HEK293 (cell line): ENCODE data around the gene ZNF324.

ENCODE experiments used
- ZBTB1 ChIP-seq: fragments of 450-650 bp; formaldehyde crosslinking; IDR thresholded peaks from 2 replicates; pipeline ENCODE4 v1.5.1; 2016; ENCODE audit warnings: missing biosample characterization, missing genetic modification characterization
- ZNF2 ChIP-seq: fragments of 450-650 bp; formaldehyde crosslinking; IDR thresholded peaks from 2 replicates; pipeline ENCODE4 v1.5.1; 2016; ENCODE audit warnings: missing biosample characterization, missing genetic modification characterization
- ZNF214 ChIP-seq: fragments of 450-650 bp; formaldehyde crosslinking; IDR thresholded peaks from 2 replicates; pipeline ENCODE4 v1.5.1; 2017; ENCODE audit warnings: missing biosample characterization, mild to moderate bottlenecking, missing genetic modification characterization, borderline replicate concordance
- ZNF391 ChIP-seq: fragments of 450-650 bp; formaldehyde crosslinking; IDR thresholded peaks from 2 replicates; pipeline ENCODE4 v1.5.1; 2016; ENCODE audit warnings: low read depth, missing biosample characterization, missing genetic modification characterization, borderline replicate concordance
- ZNF549 ChIP-seq: fragments of 450-650 bp; IDR thresholded peaks from 2 replicates; pipeline ENCODE4 v1.5.1; 2018; ENCODE audit warnings: missing biosample characterization, missing genetic modification characterization, mild to moderate bottlenecking, inconsistent platforms, moderate library complexity
- ZNF654 ChIP-seq: fragments of 450-650 bp; formaldehyde crosslinking; IDR thresholded peaks from 2 replicates; pipeline ENCODE4 v1.5.1; 2016; ENCODE audit warnings: low read depth, missing biosample characterization, missing genetic modification characterization
- TF ChIP-seq, protein P1 (sequence below): fragments of 450-650 bp; formaldehyde crosslinking; IDR thresholded peaks from 2 replicates; pipeline ENCODE4 v1.5.1; 2016; ENCODE audit warnings: missing biosample characterization, missing genetic modification characterization
- TF ChIP-seq, protein P2 (sequence below): fragments of 450-650 bp; IDR thresholded peaks from 2 replicates; pipeline ENCODE4 v1.5.1; 2018; ENCODE audit warnings: missing biosample characterization, mild to moderate bottlenecking, missing genetic modification characterization
- TF ChIP-seq, protein P3 (sequence below): fragments of 450-650 bp; formaldehyde crosslinking; IDR thresholded peaks from 2 replicates; pipeline ENCODE4 v1.5.1; 2016; ENCODE audit warnings: missing biosample characterization, missing genetic modification characterization
- TF ChIP-seq, protein P4 (sequence below): fragments of 450-650 bp; formaldehyde crosslinking; IDR thresholded peaks from 2 replicates; pipeline ENCODE4 v1.5.1; 2016; ENCODE audit warnings: missing biosample characterization, missing genetic modification characterization
- TF ChIP-seq, protein P5 (sequence below): fragments of 450-650 bp; formaldehyde crosslinking; optimal IDR thresholded peaks from 2 replicates; pipeline ENCODE3; 2016; ENCODE audit warnings: missing biosample characterization, mild to moderate bottlenecking, missing genetic modification characterization

DNA sequence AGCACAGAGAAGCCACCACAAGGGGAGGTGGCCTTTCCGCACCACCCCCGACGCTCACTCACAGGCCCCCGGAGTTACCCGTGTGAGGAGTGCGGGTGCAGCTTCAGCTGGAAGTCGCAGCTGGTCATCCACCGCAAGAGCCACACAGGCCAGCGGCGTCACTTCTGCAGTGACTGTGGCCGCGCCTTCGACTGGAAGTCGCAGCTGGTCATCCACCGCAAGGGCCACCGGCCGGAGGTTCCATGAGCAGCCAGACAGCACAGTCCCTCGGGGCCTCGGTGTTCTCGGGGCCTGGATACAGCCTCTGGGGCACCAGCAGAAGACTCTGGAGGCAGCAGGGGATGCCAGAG, 13.6 kb downstream of the ZNF324 start:
- TF ChIP-seq ZNF549 (no peak), ZBTB1 (tag by site-specific recombination) (no peak), ZNF654 (tag by site-specific recombination) (no peak), ZNF214 (no peak), ZNF391 (tag by site-specific recombination) (no peak), ZNF2 (tag by site-specific recombination) (no peak)
- TF ChIP-seq, protein P1, sequence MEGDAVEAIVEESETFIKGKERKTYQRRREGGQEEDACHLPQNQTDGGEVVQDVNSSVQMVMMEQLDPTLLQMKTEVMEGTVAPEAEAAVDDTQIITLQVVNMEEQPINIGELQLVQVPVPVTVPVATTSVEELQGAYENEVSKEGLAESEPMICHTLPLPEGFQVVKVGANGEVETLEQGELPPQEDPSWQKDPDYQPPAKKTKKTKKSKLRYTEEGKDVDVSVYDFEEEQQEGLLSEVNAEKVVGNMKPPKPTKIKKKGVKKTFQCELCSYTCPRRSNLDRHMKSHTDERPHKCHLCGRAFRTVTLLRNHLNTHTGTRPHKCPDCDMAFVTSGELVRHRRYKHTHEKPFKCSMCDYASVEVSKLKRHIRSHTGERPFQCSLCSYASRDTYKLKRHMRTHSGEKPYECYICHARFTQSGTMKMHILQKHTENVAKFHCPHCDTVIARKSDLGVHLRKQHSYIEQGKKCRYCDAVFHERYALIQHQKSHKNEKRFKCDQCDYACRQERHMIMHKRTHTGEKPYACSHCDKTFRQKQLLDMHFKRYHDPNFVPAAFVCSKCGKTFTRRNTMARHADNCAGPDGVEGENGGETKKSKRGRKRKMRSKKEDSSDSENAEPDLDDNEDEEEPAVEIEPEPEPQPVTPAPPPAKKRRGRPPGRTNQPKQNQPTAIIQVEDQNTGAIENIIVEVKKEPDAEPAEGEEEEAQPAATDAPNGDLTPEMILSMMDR (tag by site-specific recombination) = no peak
- TF ChIP-seq, protein P2, sequence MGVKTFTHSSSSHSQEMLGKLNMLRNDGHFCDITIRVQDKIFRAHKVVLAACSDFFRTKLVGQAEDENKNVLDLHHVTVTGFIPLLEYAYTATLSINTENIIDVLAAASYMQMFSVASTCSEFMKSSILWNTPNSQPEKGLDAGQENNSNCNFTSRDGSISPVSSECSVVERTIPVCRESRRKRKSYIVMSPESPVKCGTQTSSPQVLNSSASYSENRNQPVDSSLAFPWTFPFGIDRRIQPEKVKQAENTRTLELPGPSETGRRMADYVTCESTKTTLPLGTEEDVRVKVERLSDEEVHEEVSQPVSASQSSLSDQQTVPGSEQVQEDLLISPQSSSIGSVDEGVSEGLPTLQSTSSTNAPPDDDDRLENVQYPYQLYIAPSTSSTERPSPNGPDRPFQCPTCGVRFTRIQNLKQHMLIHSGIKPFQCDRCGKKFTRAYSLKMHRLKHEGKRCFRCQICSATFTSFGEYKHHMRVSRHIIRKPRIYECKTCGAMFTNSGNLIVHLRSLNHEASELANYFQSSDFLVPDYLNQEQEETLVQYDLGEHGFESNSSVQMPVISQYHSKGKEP = no peak
- TF ChIP-seq, protein P3, sequence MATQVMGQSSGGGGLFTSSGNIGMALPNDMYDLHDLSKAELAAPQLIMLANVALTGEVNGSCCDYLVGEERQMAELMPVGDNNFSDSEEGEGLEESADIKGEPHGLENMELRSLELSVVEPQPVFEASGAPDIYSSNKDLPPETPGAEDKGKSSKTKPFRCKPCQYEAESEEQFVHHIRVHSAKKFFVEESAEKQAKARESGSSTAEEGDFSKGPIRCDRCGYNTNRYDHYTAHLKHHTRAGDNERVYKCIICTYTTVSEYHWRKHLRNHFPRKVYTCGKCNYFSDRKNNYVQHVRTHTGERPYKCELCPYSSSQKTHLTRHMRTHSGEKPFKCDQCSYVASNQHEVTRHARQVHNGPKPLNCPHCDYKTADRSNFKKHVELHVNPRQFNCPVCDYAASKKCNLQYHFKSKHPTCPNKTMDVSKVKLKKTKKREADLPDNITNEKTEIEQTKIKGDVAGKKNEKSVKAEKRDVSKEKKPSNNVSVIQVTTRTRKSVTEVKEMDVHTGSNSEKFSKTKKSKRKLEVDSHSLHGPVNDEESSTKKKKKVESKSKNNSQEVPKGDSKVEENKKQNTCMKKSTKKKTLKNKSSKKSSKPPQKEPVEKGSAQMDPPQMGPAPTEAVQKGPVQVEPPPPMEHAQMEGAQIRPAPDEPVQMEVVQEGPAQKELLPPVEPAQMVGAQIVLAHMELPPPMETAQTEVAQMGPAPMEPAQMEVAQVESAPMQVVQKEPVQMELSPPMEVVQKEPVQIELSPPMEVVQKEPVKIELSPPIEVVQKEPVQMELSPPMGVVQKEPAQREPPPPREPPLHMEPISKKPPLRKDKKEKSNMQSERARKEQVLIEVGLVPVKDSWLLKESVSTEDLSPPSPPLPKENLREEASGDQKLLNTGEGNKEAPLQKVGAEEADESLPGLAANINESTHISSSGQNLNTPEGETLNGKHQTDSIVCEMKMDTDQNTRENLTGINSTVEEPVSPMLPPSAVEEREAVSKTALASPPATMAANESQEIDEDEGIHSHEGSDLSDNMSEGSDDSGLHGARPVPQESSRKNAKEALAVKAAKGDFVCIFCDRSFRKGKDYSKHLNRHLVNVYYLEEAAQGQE (tag by site-specific recombination) = no peak
- TF ChIP-seq, protein P4, sequence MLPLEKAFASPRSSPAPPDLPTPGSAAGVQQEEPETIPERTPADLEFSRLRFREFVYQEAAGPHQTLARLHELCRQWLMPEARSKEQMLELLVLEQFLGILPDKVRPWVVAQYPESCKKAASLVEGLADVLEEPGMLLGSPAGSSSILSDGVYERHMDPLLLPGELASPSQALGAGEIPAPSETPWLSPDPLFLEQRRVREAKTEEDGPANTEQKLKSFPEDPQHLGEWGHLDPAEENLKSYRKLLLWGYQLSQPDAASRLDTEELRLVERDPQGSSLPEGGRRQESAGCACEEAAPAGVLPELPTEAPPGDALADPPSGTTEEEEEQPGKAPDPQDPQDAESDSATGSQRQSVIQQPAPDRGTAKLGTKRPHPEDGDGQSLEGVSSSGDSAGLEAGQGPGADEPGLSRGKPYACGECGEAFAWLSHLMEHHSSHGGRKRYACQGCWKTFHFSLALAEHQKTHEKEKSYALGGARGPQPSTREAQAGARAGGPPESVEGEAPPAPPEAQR = no peak
- TF ChIP-seq, protein P5, sequence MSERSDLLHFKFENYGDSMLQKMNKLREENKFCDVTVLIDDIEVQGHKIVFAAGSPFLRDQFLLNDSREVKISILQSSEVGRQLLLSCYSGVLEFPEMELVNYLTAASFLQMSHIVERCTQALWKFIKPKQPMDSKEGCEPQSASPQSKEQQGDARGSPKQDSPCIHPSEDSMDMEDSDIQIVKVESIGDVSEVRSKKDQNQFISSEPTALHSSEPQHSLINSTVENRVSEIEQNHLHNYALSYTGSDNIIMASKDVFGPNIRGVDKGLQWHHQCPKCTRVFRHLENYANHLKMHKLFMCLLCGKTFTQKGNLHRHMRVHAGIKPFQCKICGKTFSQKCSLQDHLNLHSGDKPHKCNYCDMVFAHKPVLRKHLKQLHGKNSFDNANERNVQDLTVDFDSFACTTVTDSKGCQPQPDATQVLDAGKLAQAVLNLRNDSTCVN (tag by site-specific recombination) = no peak
